ENCODE measurements around the gene WFS1. TPM values are rescaled to one million over a fixed set of nuclear protein-coding genes. Genes with fewer than 3 reads are reported as not detected.

Gene WFS1
- total and polyA plus RNA-seq, 2 of the 8 experiments (the other 6 are each of a cell fraction or from before 2014, with no cell fraction given) = 29.1 to 43.1 TPM

DNA sequence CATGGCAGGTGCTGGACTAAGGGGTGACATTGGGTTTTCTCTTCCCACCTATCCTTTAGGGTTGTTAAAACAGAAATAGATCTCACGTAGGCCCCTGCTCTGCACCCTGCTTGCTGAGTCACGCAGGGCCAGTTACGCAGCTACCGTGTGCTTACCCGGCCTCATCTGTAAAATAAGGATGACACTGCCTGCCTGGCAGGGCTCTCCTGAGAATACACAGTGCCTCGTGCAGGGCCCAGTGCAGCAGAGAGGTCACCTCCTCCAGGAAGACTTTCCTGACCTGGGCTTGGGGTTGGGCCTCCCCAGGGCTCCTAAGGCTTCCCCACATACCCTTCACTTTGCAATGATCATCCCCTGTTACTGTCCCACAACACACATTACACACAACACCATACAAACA, 35.7 kb upstream of the WFS1 start:
- TF ChIP-seq SP1 (IDR thresholded peaks at IDR 0.05; ENCODE audit: low read depth, low read length) (no peak), YY1 (IDR thresholded peaks at IDR 0.05; ENCODE audit: low read depth, low read length) (no peak), GABPA (IDR thresholded peaks at IDR 0.05; ENCODE audit: borderline replicate concordance, insufficient read depth, low read length) (no peak), BACH1 (IDR thresholded peaks at IDR 0.05; ENCODE audit: low read length) (no peak), HDAC6 (IDR thresholded peaks at IDR 0.05; ENCODE audit: low read depth, low read length) (no peak), PHF8 (conservative IDR thresholded peaks at IDR 0.05; ENCODE audit: low read depth, low read length) (no peak)
- TF ChIP-seq, protein P1, sequence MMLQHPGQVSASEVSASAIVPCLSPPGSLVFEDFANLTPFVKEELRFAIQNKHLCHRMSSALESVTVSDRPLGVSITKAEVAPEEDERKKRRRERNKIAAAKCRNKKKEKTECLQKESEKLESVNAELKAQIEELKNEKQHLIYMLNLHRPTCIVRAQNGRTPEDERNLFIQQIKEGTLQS (IDR thresholded peaks at IDR 0.05; ENCODE audit: insufficient read depth, low read depth, low read length) = no peak
- Histone ChIP-seq H3K18ac (ENCODE audit: extremely low read depth, low read length) (no peak overlapping the region), H3K4me2 (ENCODE audit: insufficient read depth in 1 of 2, low read depth in 2 of 2, low read length in 2 of 2) (no peak overlapping the region), H3K79me2 (ENCODE audit: control insufficient read depth in 1 of 2, insufficient read depth in 2 of 2, low read length in 2 of 2) (no peaks in the 10 kb centered on the region), H4K20me1 (replicated peaks in 1 of 2; ENCODE audit: control insufficient read depth in 1 of 2, insufficient read depth in 2 of 2, low read length in 2 of 2) (no peaks in the 10 kb centered on the region), H2BK15ac (ENCODE audit: low read length) (no peak overlapping the region), H2AK5ac (ENCODE audit: low read depth, low read length) (no peak overlapping the region), H3K36me3 (ENCODE audit: control insufficient read depth in 2 of 4, insufficient read depth in 4 of 4, low read length in 3 of 4) (no peaks in the 10 kb centered on the region), H3K14ac (ENCODE audit: insufficient read length) (no peak overlapping the region), H2AFZ (ENCODE audit: low read length) (no peak overlapping the region), H3K9ac (replicated peaks in 1 of 4; ENCODE audit: extremely low read depth in 1 of 4, low read depth in 3 of 4, low read length in 3 of 4) (no peak overlapping the region), H3K23me2 (ENCODE audit: low read depth, low read length) (peaks cover 2% of the 10 kb centered on the region; the same call in 1 of the 2 replicates), H2BK5ac (ENCODE audit: low read depth, low read length) (no peak overlapping the region; the same call in 1 of the 2 replicates), H3K4me1 (replicated peaks in 1 of 4; ENCODE audit: control insufficient read depth in 3 of 4, insufficient read depth in 4 of 4, low read length in 3 of 4) (no peaks in the 10 kb centered on the region; a peak in 1 of 7 replicates), H2BK120ac (replicated peaks; ENCODE audit: low read depth, low read length) (no peak overlapping the region), H4K8ac (ENCODE audit: extremely low read depth, insufficient read depth, low read length) (no peak overlapping the region), H3K27me3 (replicated peaks in 1 of 4; ENCODE audit: control insufficient read depth in 3 of 4, extremely low read depth in 1 of 4, insufficient read depth in 3 of 4, low read length in 3 of 4) (no peaks in the 10 kb centered on the region), H3K9me3 (ENCODE audit: insufficient read depth in 2 of 2, low read depth in 1 of 2, low read length in 1 of 2) (no peaks in the 10 kb centered on the region), H3K4me3 (ENCODE audit: extremely low read depth in 1 of 4, insufficient read depth in 2 of 4, low read depth in 3 of 4, low read length in 4 of 4) (no peak overlapping the region), H3K27ac (ENCODE audit: low read depth, low read length) (no peak overlapping the region), H3K79me1 (ENCODE audit: low read depth, low read length) (no peaks in the 10 kb centered on the region), H4K91ac (replicated peaks; ENCODE audit: insufficient read length, low read length) (no peak overlapping the region), H3K56ac (replicated peaks; ENCODE audit: insufficient read length, low read depth, low read length) (no peak overlapping the region), H4K5ac (ENCODE audit: insufficient read length, low read depth, low read length) (no peak overlapping the region), H3K4ac (replicated peaks; ENCODE audit: insufficient read length, low read depth, low read length) (no peak overlapping the region), H2BK20ac (ENCODE audit: low read length) (no peak overlapping the region), H2BK12ac (ENCODE audit: low read depth, low read length) (no peak overlapping the region), H3K23ac (ENCODE audit: insufficient read length) (no peak overlapping the region)
- FAIRE-seq (no peak), DNase-seq (ENCODE audit: low read depth in 1 of 2, low spot score in 2 of 2) (no peak)
- 96% methylated on average over 6 of the region's 6 CpGs; no CpG with 5 or more reads in 1 of the 2 experiments for WGBS, 2 experiments (ENCODE audit: extremely low coverage in 1 of 2, insufficient coverage in 1 of 2, insufficient read length in 1 of 2, insufficient replicate concordance in 2 of 2, low coverage in 1 of 2, low lambda C conversion rate in 2 of 2, missing lambda C conversion rate in 1 of 2)
- ChIA-PET POLR2A (ENCODE audit: partially characterized antibody) (interaction anchor here (1.0 kb wide), 1 partner anchor 8 kb away, joined by 3 read pairs; no protein-coding TSS in a partner anchor), CTCF (ENCODE audit: partially characterized antibody) (interaction anchor here (0.7 to 1.7 kb wide), 2 partner anchors 12 to 16 kb away, joined by 3 to 5 read pairs; no protein-coding TSS in a partner anchor)
